C4-2B (cell line): ENCODE measurements around the gene BANF1.

ENCODE experiments used
- ZFX ChIP-seq: fragments of 450-650 bp; IDR thresholded peaks from 2 replicates; pipeline ENCODE4 v1.6.1; 2017
- TF ChIP-seq, protein P1 (sequence below): fragments of 450-650 bp; conservative IDR thresholded peaks from 2 replicates; pipeline ENCODE4 v1.5.1; 2017; ENCODE audit warnings: mild to moderate bottlenecking

DNA sequence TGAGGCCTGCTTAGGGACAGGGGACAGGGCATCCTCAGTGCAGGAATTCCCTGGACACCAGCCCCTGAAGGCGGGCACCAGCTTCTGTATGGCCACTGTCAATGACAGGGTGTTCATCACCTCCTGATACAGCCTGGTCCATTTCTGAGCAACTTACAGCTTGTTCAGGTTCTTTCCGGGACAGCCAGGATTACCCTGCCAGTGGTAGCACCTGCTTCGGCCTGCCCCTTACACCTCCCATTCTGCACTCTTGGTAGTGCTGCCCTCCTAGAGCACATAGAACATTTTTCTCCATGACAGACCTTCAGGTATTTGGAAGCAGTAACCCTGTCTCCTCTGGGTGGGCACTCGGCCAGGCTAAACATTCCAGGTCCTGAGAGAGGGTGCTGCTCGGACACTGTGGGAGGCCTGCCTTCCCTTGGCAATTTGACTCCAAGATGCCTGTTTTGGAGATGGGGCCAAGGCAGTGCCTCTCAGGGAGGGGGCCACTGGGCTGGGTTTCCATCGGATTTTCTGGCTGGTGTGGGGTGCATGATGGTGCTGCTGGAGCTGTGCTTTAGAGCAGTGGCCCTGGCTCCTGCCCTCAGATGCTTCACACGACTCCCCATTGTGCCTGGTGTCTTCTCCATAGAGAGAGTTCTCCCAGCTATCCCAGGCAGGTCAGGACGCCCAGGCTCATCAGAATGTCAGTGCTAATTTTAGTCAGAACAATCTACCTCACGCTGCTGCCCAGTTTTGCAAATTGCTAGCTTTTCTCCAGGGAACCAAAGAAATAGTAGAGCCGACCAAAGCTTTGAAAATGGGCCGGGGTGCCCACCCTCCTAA, 45.5 kb downstream of the BANF1 start:
- TF ChIP-seq, protein P1, sequence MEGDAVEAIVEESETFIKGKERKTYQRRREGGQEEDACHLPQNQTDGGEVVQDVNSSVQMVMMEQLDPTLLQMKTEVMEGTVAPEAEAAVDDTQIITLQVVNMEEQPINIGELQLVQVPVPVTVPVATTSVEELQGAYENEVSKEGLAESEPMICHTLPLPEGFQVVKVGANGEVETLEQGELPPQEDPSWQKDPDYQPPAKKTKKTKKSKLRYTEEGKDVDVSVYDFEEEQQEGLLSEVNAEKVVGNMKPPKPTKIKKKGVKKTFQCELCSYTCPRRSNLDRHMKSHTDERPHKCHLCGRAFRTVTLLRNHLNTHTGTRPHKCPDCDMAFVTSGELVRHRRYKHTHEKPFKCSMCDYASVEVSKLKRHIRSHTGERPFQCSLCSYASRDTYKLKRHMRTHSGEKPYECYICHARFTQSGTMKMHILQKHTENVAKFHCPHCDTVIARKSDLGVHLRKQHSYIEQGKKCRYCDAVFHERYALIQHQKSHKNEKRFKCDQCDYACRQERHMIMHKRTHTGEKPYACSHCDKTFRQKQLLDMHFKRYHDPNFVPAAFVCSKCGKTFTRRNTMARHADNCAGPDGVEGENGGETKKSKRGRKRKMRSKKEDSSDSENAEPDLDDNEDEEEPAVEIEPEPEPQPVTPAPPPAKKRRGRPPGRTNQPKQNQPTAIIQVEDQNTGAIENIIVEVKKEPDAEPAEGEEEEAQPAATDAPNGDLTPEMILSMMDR, result no peak
- no peak for TF ChIP-seq ZFX
